HT-29 (cell line): ENCODE measurements around the gene CLASP2. TPM values are rescaled to one million over a fixed set of nuclear protein-coding genes. Genes with fewer than 3 reads are reported as not detected.
"Not testable (repeated sequence)": the region's sequence is repeated elsewhere in the genome, so short reads cannot be mapped to it uniquely, and the experiment has no call there.

Source experiments
- DNase-seq: peaks from one replicate; pipeline ENCODE4 v3.0.0-alpha.2; 2015; ENCODE audit warnings: low spot score
- total RNA-seq: library from RNA; depleted of rRNA; stranded (reverse); fragments of >200 nt; shearing (Covaris generic); gene quantifications from 2 replicates; pipeline ENCODE4 v1.2.3, GENCODE V29; 2014; rRNA removed

The CLASP2 gene
- total RNA-seq, result 38.1 and 49.5 TPM in 2 replicates

- DNase-seq, result peak; percentile 78
Measured at GRCh38 chr3:33717866-33718594, at the start of gene CLASP2. Gene CLASP2 (minus strand): TSS chr3:33718254. CDS start chr3:33718002, 252 bp downstream.

GRCh38 chr3:33758864-33759263 is 40.8 kb upstream of the CLASP2 start:
- no peak for DNase-seq

GRCh38 chr3:33758281-33758680 is 40.2 kb upstream of the CLASP2 start:
- DNase-seq, result no peak

GRCh38 chr3:33754391-33754790 is 36.3 kb upstream of the CLASP2 start:
- DNase-seq, result not testable (repeated sequence)

- no peak for DNase-seq
Measured at GRCh38 chr3:33751336-33751735, 33.3 kb upstream of the CLASP2 start.

GRCh38 chr3:33750211-33750548 is 32.1 kb upstream of the CLASP2 start:
- DNase-seq, result no peak

- DNase-seq, result no peak
Measured at GRCh38 chr3:33749546-33750210, 31.6 kb upstream of the CLASP2 start.

- no peak for DNase-seq
Measured at GRCh38 chr3:33746416-33747116, 28.5 kb upstream of the CLASP2 start.

GRCh38 chr3:33737146-33737545 is 19.1 kb upstream of the CLASP2 start:
- no peak for DNase-seq

GRCh38 chr3:33732394-33732793 is 14.3 kb upstream of the CLASP2 start:
- no peak for DNase-seq

GRCh38 chr3:33729993-33730392 is 11.9 kb upstream of the CLASP2 start:
- DNase-seq, result no peak

GRCh38 chr3:33724256-33724655 is 6.2 kb upstream of the CLASP2 start:
- DNase-seq, result no peak

- DNase-seq, result no peak
Measured at GRCh38 chr3:33722626-33723370, 4.7 kb upstream of the CLASP2 start.

GRCh38 chr3:33722191-33722590 is 4.1 kb upstream of the CLASP2 start:
- DNase-seq, result no peak

GRCh38 chr3:33718595-33718907 is 497 bp upstream of the CLASP2 start:
- peak; percentile 17 for DNase-seq

- peak; percentile 59 for DNase-seq
Measured at GRCh38 chr3:33717616-33717865, 513 bp downstream of the CLASP2 start.

GRCh38 chr3:33716227-33716626 is 1.8 kb downstream of the CLASP2 start:
- no peak for DNase-seq

- DNase-seq, result no peak
Measured at GRCh38 chr3:33711100-33711499, 7.0 kb downstream of the CLASP2 start.

GRCh38 chr3:33706056-33706455 is 12.0 kb downstream of the CLASP2 start:
- no peak for DNase-seq

- DNase-seq, result no peak
Measured at GRCh38 chr3:33704891-33705290, 13.2 kb downstream of the CLASP2 start.

GRCh38 chr3:33699275-33699674 is 18.8 kb downstream of the CLASP2 start:
- no peak for DNase-seq

- no peak for DNase-seq
Measured at GRCh38 chr3:33694944-33695343, 23.1 kb downstream of the CLASP2 start.
